Peyer's patch (tissue), 4 donors: ENCODE data around the gene EMILIN2.

Experiments
- CTCF ChIP-seq, 6 experiments: fragments of 450-650 bp in 4 of 6; fragments of 200-600 bp in 2 of 6; sonication (generic) in 1 of 6; IDR thresholded peaks; one replicate each; pipeline ENCODE4 v1.5.1; 2017 to 2019; ENCODE audit warnings: antibody characterized with exemption in 6 of 6, mild to moderate bottlenecking in 3 of 6, moderate library complexity in 1 of 6
- POLR2A ChIP-seq, 2 donors: fragments of 450-650 bp; IDR thresholded peaks; one replicate each; pipeline ENCODE4 v1.5.1; 2017; ENCODE audit warnings: antibody characterized with exemption in 2 of 2, mild to moderate bottlenecking in 2 of 2, moderate library complexity in 2 of 2

DNA sequence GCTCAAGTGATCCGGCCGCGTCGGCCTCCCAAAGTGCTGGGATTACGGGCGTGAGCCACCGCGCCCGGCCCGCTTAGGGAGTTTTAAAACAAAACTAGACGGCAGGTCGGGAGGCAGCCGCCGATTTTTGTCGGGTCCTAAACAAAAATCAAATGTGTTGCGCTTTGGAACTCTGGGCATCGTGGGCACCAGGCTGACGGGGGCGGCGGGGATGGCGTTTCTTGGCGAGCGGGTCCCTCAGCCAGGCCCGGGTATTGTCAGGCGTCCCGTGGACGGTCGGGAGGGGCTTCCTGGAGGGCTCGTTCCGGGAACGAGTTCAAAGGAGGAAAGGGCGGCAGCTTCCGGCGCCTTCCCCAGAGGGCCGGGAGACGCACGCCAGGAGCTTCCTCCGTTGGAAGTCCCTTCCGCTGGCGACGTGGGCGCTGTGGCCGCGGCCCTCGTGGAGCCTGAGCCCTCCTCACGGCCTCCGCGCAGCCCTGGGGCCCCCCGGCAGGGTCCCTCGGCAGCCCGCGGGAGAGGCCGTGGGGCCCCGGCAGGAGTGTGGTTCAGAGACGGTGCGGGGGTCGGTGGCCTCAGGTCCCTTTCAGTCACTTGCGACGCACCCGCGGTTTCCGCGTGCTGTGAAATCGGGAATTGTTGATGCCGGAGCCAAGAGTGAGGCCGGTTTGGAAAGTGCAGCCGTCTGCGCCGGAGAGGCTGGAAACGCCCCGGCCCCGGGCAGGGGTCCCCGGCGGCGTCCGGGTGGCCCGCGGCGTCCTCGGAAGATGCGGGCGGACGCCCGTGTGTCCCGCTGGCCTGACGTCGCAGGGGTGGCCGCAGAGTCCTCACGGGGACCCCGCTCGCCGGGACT, 59.3 kb downstream of the EMILIN2 start:
- TF ChIP-seq POLR2A (IDR thresholded peaks at IDR 0.05) (peak; percentile 38 to 40), CTCF (IDR thresholded peaks at IDR 0.05) (no peak)
